Caco-2 (cell line): Measurements from ENCODE around the gene COPS3. TPM values are rescaled to one million over a fixed set of nuclear protein-coding genes. Genes with fewer than 3 reads are reported as not detected.

Experiments used
- BruUV-seq: library from RNA; stranded (reverse); fragments of 400-500 nt; replicated peaks from 2 replicates; lab custom pipeline; 2021; lab: Mats Ljungman, UMichigan
- CTCF ChIA-PET: fragments of 300-600 bp; sonication (Branson Sonifier 250); formaldehyde crosslinking; loops from one replicate; lab custom pipeline; 2022; ENCODE audit warnings: antibody characterized with exemption; lab: Charles Lee
- POLR2A ChIA-PET: fragments of 300-600 bp; sonication (Branson Sonifier 250); formaldehyde crosslinking; loops from one replicate; lab custom pipeline; 2022; ENCODE audit warnings: antibody characterized with exemption; lab: Charles Lee
- DNase-seq, 2 experiments: peaks; one replicate each; pipeline versions ENCODE4 v3.0.0 to v3.0.0-alpha.2; 2020 to 2022
- H3K27me3 ChIP-seq: replicated peaks from 2 replicates; pipeline ENCODE4 v1.6.0; 2011; ENCODE audit warnings: low read length; ENCODE audit not compliant: control insufficient read depth, insufficient read depth
- H3K36me3 ChIP-seq: 2 replicates; pipeline ENCODE4 v1.5.1; 2011; ENCODE audit warnings: low read length; ENCODE audit not compliant: control insufficient read depth, insufficient read depth
- H3K4me1 ChIP-seq: fragments of 250-450 bp; sonication (Bioruptor Pico); 2 replicates; pipeline ENCODE4 v1.5.1; 2020; ENCODE audit warnings: mild to moderate bottlenecking
- H3K4me3 ChIP-seq: 2 replicates; pipeline ENCODE4 v1.5.1; 2011; ENCODE audit warnings: low read depth, mild to moderate bottlenecking, control low read depth, low read length
- H3K9me3 ChIP-seq: fragments of 250-450 bp; sonication (Bioruptor Pico); 2 replicates; pipeline ENCODE4 v1.5.1; 2020; ENCODE audit warnings: mild to moderate bottlenecking, moderate library complexity
- H3K27ac Mint-ChIP-seq: one replicate; pipeline ENCODE4 v1.8.0; 2022; ENCODE audit warnings: mixed read lengths; ENCODE audit not compliant: unreplicated experiment
- H3K27me3 Mint-ChIP-seq: one replicate; pipeline ENCODE4 v1.8.0; 2022; ENCODE audit warnings: mixed read lengths; ENCODE audit not compliant: insufficient read depth, unreplicated experiment
- H3K36me3 Mint-ChIP-seq: one replicate; pipeline ENCODE4 v1.8.0; 2022; ENCODE audit warnings: mild to moderate bottlenecking, mixed read lengths; ENCODE audit not compliant: insufficient read depth, unreplicated experiment
- H3K4me1 Mint-ChIP-seq: one replicate; pipeline ENCODE4 v1.8.0; 2022; ENCODE audit warnings: low read depth, mixed read lengths; ENCODE audit not compliant: unreplicated experiment
- H3K4me3 Mint-ChIP-seq: one replicate; pipeline ENCODE4 v1.8.0; 2022; ENCODE audit warnings: mild to moderate bottlenecking, moderate library complexity, mixed read lengths; ENCODE audit not compliant: unreplicated experiment
- H3K9me3 Mint-ChIP-seq: one replicate; pipeline ENCODE4 v1.8.0; 2022; ENCODE audit warnings: mixed read lengths; ENCODE audit not compliant: unreplicated experiment
- intact Hi-C: fragments of 100-400 bp; cut with micrococcal nuclease; formaldehyde crosslinking; loops from one replicate; pipeline ENCODE4 v1.10.0; 2022; ENCODE audit not compliant: unreplicated experiment
- total RNA-seq: library from RNA; stranded (reverse); gene quantifications from 2 replicates; pipeline ENCODE4 v1.2.3, GENCODE V29; 2022
- TF ChIP-seq, protein P1 (sequence below), 2 experiments: fragments of 200-600 bp in 1 of 2; IDR thresholded peaks; 1 replicate in 1 of 2; 2 replicates in 1 of 2; pipeline versions ENCODE4 v1.5.1 to v1.8.0; 2011 to 2022; ENCODE audit warnings: antibody characterized with exemption in 1 of 2, control low read depth in 1 of 2, inconsistent platforms in 1 of 2, low read depth in 1 of 2, low read length in 1 of 2, mild to moderate bottlenecking in 1 of 2, moderate library complexity in 1 of 2; ENCODE audit not compliant: insufficient read depth in 1 of 2, severe bottlenecking in 1 of 2, unreplicated experiment in 1 of 2

The COPS3 gene
- total RNA-seq, 1 experiment from 2014 or later = 120 TPM

DNA sequence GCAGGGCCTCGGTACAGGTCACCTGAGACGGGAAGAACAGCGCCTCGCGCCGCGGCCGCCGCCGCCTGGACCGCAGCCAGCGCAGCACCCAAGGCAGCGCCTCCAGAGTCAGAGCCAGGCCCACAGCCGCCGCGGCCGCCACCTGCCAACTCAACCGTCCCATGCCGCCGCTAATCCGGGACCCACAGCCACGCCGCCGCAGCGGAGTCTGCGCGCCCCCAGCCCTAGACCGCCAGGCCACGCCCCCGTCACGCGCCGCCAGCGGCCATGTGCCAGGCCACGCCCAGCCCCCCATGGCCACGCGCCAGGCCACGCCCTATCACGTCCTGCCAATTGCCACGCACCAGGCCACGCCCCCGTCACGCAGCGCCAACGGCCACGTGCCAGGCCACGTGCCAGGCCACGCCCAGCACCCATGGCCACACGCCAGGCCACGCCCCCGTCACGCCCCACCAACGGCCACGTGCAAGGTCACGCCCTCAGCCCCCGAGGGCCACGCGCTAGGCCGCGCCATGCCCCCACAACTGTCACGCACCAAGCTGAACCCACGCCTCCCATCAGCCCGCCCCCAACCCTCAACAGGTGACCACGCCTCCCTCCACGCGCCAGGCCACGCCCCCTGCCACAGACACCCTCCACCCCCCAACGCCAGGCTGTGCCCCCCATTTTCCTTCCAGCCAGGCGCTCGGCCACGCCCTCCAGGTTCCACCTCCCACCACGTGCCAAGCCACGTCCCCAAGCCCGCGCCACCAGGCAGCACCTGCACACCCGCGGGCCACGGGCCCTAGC, 74.7 kb downstream of the COPS3 start, which contains the start of gene PLD6:
PLD6 (minus strand) TSS at position 210 of the 789 bp plus-strand sequence; CDS start at position 163, 47 bp downstream.
- Histone ChIP-seq H3K9me3 (no peaks in the 10 kb centered on the region), H3K27me3 (no peaks in the 10 kb centered on the region), H3K36me3 (peaks cover 4% of the 10 kb centered on the region), H3K4me1 (peaks cover 7% of the 10 kb centered on the region; the same call in 1 of the 2 replicates), H3K4me3 (peak within 1 kb of the TSS; percentile 79)
- intact Hi-C loops = loop anchor here (1.0 to 5.0 kb wide), 3 partner anchors 31 to 204 kb away; partner anchors contain the start of gene FLCN
- POLR2A ChIA-PET = no interaction called here
- H3K4me1 Mint-ChIP-seq = peaks cover 5% of the 10 kb centered on the region
- H3K27me3 Mint-ChIP-seq = no peaks in the 10 kb centered on the region
- peak within 1 kb of the TSS; percentile 81 for H3K4me3 Mint-ChIP-seq
- CTCF ChIA-PET = no interaction called here
- no TSS peak for BruUV-seq
- H3K9me3 Mint-ChIP-seq = no peaks in the 10 kb centered on the region
- peak within 1 kb of the TSS; percentile 83 for H3K27ac Mint-ChIP-seq
- DNase-seq = peak; percentile 96
- TF ChIP-seq, protein P1, sequence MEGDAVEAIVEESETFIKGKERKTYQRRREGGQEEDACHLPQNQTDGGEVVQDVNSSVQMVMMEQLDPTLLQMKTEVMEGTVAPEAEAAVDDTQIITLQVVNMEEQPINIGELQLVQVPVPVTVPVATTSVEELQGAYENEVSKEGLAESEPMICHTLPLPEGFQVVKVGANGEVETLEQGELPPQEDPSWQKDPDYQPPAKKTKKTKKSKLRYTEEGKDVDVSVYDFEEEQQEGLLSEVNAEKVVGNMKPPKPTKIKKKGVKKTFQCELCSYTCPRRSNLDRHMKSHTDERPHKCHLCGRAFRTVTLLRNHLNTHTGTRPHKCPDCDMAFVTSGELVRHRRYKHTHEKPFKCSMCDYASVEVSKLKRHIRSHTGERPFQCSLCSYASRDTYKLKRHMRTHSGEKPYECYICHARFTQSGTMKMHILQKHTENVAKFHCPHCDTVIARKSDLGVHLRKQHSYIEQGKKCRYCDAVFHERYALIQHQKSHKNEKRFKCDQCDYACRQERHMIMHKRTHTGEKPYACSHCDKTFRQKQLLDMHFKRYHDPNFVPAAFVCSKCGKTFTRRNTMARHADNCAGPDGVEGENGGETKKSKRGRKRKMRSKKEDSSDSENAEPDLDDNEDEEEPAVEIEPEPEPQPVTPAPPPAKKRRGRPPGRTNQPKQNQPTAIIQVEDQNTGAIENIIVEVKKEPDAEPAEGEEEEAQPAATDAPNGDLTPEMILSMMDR (IDR thresholded peaks at IDR 0.05; ENCODE audit: insufficient read depth in 1 of 2, low read depth in 1 of 2, low read length in 1 of 2, severe bottlenecking in 1 of 2, unreplicated experiment in 1 of 2) = no peak
- peaks cover 17% of the 10 kb centered on the region for H3K36me3 Mint-ChIP-seq

DNA sequence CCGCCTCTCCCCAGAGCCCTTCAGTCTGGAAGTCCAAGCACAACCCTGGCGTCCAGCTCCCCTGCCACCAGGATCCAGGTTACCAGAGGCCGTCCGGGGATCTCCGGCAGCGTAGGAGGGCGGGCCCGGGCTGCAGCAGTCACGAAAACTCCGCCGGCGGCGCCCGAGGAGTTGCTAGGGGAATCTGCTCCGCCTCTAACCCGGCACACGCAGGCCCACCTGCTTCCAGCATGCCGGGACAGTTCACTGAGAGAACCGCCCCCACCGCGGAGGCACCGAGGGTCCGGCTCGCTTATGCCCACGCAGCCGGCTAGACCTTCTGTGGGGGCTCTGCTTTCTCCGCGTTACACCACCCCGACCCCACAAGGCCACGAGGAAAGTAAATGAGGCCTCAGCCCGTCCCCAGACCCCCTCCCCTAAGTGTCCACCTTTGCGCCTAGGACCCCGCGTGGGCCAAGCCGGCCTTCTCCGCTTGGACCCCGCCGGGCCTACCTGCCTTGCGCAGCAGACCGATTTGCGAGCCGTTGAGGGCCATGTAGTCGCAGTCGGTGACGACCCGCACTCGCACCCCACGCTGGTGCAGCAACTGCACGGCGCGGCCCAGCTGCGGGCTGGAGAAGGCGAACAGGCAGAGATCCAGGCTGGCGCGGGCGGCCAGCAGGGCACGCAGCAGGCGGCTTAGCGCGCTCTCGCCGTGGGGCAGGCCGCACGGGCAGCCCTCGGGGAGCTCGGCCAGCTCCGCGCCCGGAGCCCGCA, 75.5 kb downstream of the COPS3 start:
- Mint-ChIP-seq H3K36me3 (peaks cover 19% of the 10 kb centered on the region), H3K27ac (peak overlapping the region; percentile 83), H3K4me3 (peak overlapping the region; percentile 81), H3K9me3 (no peaks in the 10 kb centered on the region), H3K27me3 (no peaks in the 10 kb centered on the region), H3K4me1 (peaks cover 5% of the 10 kb centered on the region)
- CTCF ChIA-PET = no interaction called here
- BruUV-seq = TSS peak; percentile 31
- POLR2A ChIA-PET = no interaction called here
- peaks cover 4% of the 10 kb centered on the region for H3K36me3 ChIP-seq
- no peaks in the 10 kb centered on the region for H3K9me3 ChIP-seq
- DNase-seq = peak; percentile 80 to 81
- H3K27me3 ChIP-seq = no peaks in the 10 kb centered on the region
- intact Hi-C loops = loop anchor here (1.0 to 5.0 kb wide), 3 partner anchors 32 to 203 kb away; partner anchors contain the start of gene FLCN
- peaks cover 7% of the 10 kb centered on the region; the same call in 1 of the 2 replicates for H3K4me1 ChIP-seq
- TF ChIP-seq, protein P1 (IDR thresholded peaks at IDR 0.05; ENCODE audit: insufficient read depth in 1 of 2, low read depth in 1 of 2, low read length in 1 of 2, severe bottlenecking in 1 of 2, unreplicated experiment in 1 of 2) = no peak
- peak overlapping the region; percentile 79 for H3K4me3 ChIP-seq

DNA sequence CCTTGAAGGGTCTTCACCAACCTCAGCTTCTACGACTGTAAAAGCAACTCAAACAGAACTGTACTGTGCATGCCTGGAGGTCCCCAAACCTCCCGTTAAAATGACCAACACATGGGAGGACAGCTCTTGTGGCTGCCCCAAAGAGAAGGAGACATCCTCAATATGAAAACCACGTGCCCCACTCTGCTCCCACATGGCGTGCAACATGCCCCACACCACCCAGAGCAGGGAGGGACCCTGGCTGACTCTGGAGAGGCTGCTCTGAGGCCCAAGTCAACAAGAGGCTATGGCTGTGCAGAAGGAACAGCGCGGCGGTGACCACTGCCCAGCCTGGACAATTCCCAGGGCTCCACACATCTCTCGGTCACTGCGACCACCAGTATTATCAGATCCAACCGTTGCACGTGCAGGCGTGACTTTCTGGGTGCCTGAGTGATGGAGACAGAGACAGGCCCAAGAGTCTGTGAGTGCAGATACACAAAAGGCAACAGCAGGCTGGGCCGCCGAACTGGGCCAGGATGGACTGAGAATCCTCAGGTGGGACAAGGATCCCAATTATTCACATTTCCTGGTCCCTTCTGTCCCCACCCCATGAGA, 76.3 kb downstream of the COPS3 start:
- intact Hi-C loops = loop anchor here (5.0 kb wide), 1 partner anchor 202 kb away; no protein-coding TSS in a partner anchor
- ChIA-PET POLR2A (no interaction called here), CTCF (no interaction called here)
- Histone ChIP-seq H3K4me1 (peaks cover 7% of the 10 kb centered on the region; the same call in 1 of the 2 replicates), H3K36me3 (peaks cover 4% of the 10 kb centered on the region), H3K27me3 (no peaks in the 10 kb centered on the region), H3K4me3 (peak overlapping the region; percentile 79), H3K9me3 (no peaks in the 10 kb centered on the region)
- BruUV-seq = no TSS peak
- TF ChIP-seq, protein P1 (IDR thresholded peaks at IDR 0.05; ENCODE audit: insufficient read depth in 1 of 2, low read depth in 1 of 2, low read length in 1 of 2, severe bottlenecking in 1 of 2, unreplicated experiment in 1 of 2) = no peak
- no peak for DNase-seq
- peaks cover 19% of the 10 kb centered on the region for H3K36me3 Mint-ChIP-seq
- no peaks in the 10 kb centered on the region for H3K9me3 Mint-ChIP-seq
- peak overlapping the region; percentile 81 for H3K4me3 Mint-ChIP-seq
- peak overlapping the region; percentile 83 for H3K27ac Mint-ChIP-seq
- H3K4me1 Mint-ChIP-seq = peaks cover 5% of the 10 kb centered on the region
- no peaks in the 10 kb centered on the region for H3K27me3 Mint-ChIP-seq
